K562 (cell line): ENCODE data around the gene SCYGR3. TPM values are rescaled to one million over a fixed set of nuclear protein-coding genes. Genes with fewer than 3 reads are reported as not detected.

ENCODE experiments used
- ATAC-seq: fragments of 200-7000 bp; cut with Tn5 transposase; 3 replicates; pipeline ENCODE4 v1.9.1; 2020; ENCODE audit warnings: moderate library complexity
- BruUV-seq: library from RNA; stranded (reverse); fragments of 400-500 nt; replicated peaks from 2 replicates; lab custom pipeline; 2021; lab: Mats Ljungman, UMichigan
- CTCF ChIA-PET: fragments of 300-600 bp; formaldehyde crosslinking; extraction: SDS; loops from one replicate; lab custom pipeline; 2021; ENCODE audit warnings: low intra/inter-chr PET ratio; lab: Yijun Ruan, JAX
- POLR2A ChIA-PET: fragments of 300-600, 350-650 bp; sonication (Branson Sonifier 250); formaldehyde crosslinking; extraction: SDS; loops from one replicate; lab custom pipeline; 2021; ENCODE audit warnings: antibody characterized with exemption, inconsistent platforms; lab: Yijun Ruan, JAX
- DNase-seq, 4 experiments: peaks; one replicate each; pipeline versions ENCODE4 v3.0.0 to v3.0.0-alpha.2; 2011 to 2018; ENCODE audit warnings: low spot score in 3 of 4, mixed read lengths in 3 of 4; ENCODE audit errors: extremely low read depth in 1 of 4
- FAIRE-seq: peaks from 2 replicates; lab custom pipeline; 2011; peaks lifted over from hg19 to GRCh38; lab: Jason Lieb, UNC
- H2AFZ ChIP-seq: 2 replicates; pipeline ENCODE4 v1.6.0; 2011; ENCODE audit warnings: low read depth, low read length, control low read depth, inconsistent platforms
- H3K27ac ChIP-seq: fragments of 200-600 bp; 3 replicates; pipeline ENCODE4 v1.8.0; 2011; ENCODE audit warnings: low read depth, mild to moderate bottlenecking, control low read depth, inconsistent platforms, low read length, moderate library complexity, mixed read lengths; ENCODE audit errors: extremely low read depth
- H3K27me3 ChIP-seq, 2 experiments: fragments of 300-600 bp in 1 of 2; 2 replicates in 1 of 2; 3 replicates in 1 of 2; pipeline versions ENCODE4 v1.6.0 to v1.8.0; 2011; ENCODE audit warnings: inconsistent platforms in 2 of 2, low read length in 2 of 2, mild to moderate bottlenecking in 1 of 2, mixed read lengths in 1 of 2, moderate library complexity in 1 of 2; ENCODE audit not compliant: control insufficient read depth in 2 of 2, insufficient read depth in 2 of 2
- H3K36me3 ChIP-seq: fragments of 300-600 bp; 3 replicates; pipeline ENCODE4 v1.8.0; 2011; ENCODE audit warnings: mild to moderate bottlenecking, low read length, inconsistent platforms; ENCODE audit not compliant: control insufficient read depth, insufficient read depth
- H3K4me1 ChIP-seq, 2 experiments: fragments of 200-600 bp in 1 of 2; replicated peaks in 1 of 2; 2 replicates in 1 of 2; 3 replicates in 1 of 2; pipeline versions ENCODE4 v1.5.1 to v1.8.0; 2011; ENCODE audit warnings: inconsistent platforms in 2 of 2, low read length in 2 of 2, mild to moderate bottlenecking in 1 of 2, mixed read lengths in 1 of 2, moderate library complexity in 1 of 2; ENCODE audit not compliant: control insufficient read depth in 2 of 2, insufficient read depth in 2 of 2
- H3K4me2 ChIP-seq: 2 replicates; pipeline ENCODE4 v1.6.1; 2011; ENCODE audit warnings: low read length, control low read depth, inconsistent platforms, mixed read lengths; ENCODE audit not compliant: insufficient read depth
- H3K4me3 ChIP-seq: fragments of 200-600 bp; sonication (generic), shearing (Covaris generic); 2 replicates; pipeline ENCODE4 v1.5.1; 2016; ENCODE audit warnings: control low read depth, inconsistent platforms
- H3K79me2 ChIP-seq: fragments of 200-600 bp; 3 replicates; pipeline ENCODE4 v1.8.0; 2011; ENCODE audit warnings: low read length, inconsistent platforms; ENCODE audit not compliant: control insufficient read depth, insufficient read depth
- H3K9ac ChIP-seq, 2 experiments: 2 replicates each; pipeline versions ENCODE4 v1.6.0 to v1.6.1; 2011; ENCODE audit warnings: low read depth in 2 of 2, low read length in 2 of 2, control low read depth in 1 of 2, inconsistent platforms in 1 of 2, mild to moderate bottlenecking in 1 of 2, mixed read lengths in 1 of 2; ENCODE audit not compliant: insufficient read depth in 1 of 2
- H3K9me1 ChIP-seq: one replicate; pipeline ENCODE4 v1.6.0; 2011; ENCODE audit warnings: inconsistent platforms, mild to moderate bottlenecking, low read length, moderate library complexity; ENCODE audit not compliant: control insufficient read depth, insufficient read depth
- H3K9me3 ChIP-seq: replicated peaks from 2 replicates; pipeline ENCODE4 v1.5.1; 2011; ENCODE audit warnings: low read depth, low read length, inconsistent platforms; ENCODE audit not compliant: control insufficient read depth, insufficient read depth
- H4K20me1 ChIP-seq: replicated peaks from 2 replicates; pipeline ENCODE4 v1.6.1; 2011; ENCODE audit warnings: low read length, inconsistent platforms, mixed read lengths; ENCODE audit not compliant: control insufficient read depth, insufficient read depth
- IFI16 ChIP-seq: fragments of 250-450 bp; sonication (Bioruptor Pico); IDR thresholded peaks from 2 replicates; pipeline ENCODE4 v2.1.2; 2022; ENCODE audit warnings: mild to moderate bottlenecking, inconsistent platforms
- MCM3 ChIP-seq: fragments of 450-650 bp; IDR thresholded peaks from 2 replicates; pipeline ENCODE4 v1.6.1; 2016
- MYBL2 ChIP-seq, 2 experiments: fragments of 450-650 bp in 1 of 2; sonication (generic) in 1 of 2; formaldehyde crosslinking in 1 of 2; IDR thresholded peaks; 2 replicates each; pipeline versions ENCODE4 v1.6.1 to v1.8.1; 2017 to 2022; ENCODE audit warnings: borderline replicate concordance in 1 of 2, inconsistent platforms in 1 of 2, low read depth in 1 of 2, mild to moderate bottlenecking in 1 of 2, missing genetic modification reagents in 1 of 2, moderate library complexity in 1 of 2
- RFX7 ChIP-seq: fragments of 250-450 bp; sonication (Bioruptor Pico); IDR thresholded peaks from 2 replicates; pipeline ENCODE4 v1.5.1; 2021; ENCODE audit warnings: mild to moderate bottlenecking
- SMARCE1 ChIP-seq: fragments of 450-650 bp; IDR thresholded peaks from 2 replicates; pipeline ENCODE4 v1.7.1; 2016; ENCODE audit warnings: mild to moderate bottlenecking
- SRF ChIP-seq, 2 experiments: fragments of 250-450, 450-650 bp in 1 of 2; sonication (Bioruptor Pico) in 1 of 2; sonication (generic) in 1 of 2; formaldehyde crosslinking; IDR thresholded peaks; 2 replicates each; pipeline versions ENCODE4 v1.5.0 to v1.5.1; 2020 to 2022; ENCODE audit warnings: mild to moderate bottlenecking in 1 of 2, missing genetic modification reagents in 1 of 2
- WGBS: fragments of 100-300 bp; shearing (Covaris generic); methylation state at CpG from one replicate; pipeline ENCODE4 v1.1.6; 2016; ENCODE audit warnings: low coverage, mixed read lengths; ENCODE audit not compliant: insufficient coverage; ENCODE audit errors: missing lambda C conversion rate; 5-methylcytosine and 5-hydroxymethylcytosine counted together
- in situ Hi-C: fragments of 300-500 bp; cut with MboI; formaldehyde crosslinking; loops from 4 replicates; pipeline ENCODE4 v1.15.0; 2018; ENCODE audit warnings: inconsistent platforms, mixed read lengths
- intact Hi-C: fragments of 100-400 bp; cut with micrococcal nuclease; formaldehyde crosslinking; loops from 2 replicates; pipeline ENCODE4 v1.14.2; 2022
- polyA plus RNA-seq, 8 experiments: library from polyadenylated mRNA; depleted of rRNA in 4 of 8; stranded (reverse) in 5 of 8; unstranded in 3 of 8; fragments of >200 nt; fragmentation: Nextera tagmentation in 2 of 8; fragmentation: Illumina TruSeq in 1 of 8; extraction: Ambion mirVana in 2 of 8; extraction: Trizol in 1 of 8; gene quantifications; 2 replicates each; pipeline versions ENCODE4 v1.2.1 to v1.2.3, GENCODE V29; 2011 to 2014; ENCODE audit warnings: inconsistent platforms in 1 of 8, missing spikeins in 1 of 8
- total RNA-seq, 7 experiments: library from RNA; depleted of rRNA in 6 of 7; stranded (reverse); fragments of >200 nt in 6 of 7; fragmentation: Illumina TruSeq in 2 of 7; extraction: Trizol in 2 of 7; gene quantifications; 2 replicates each; pipeline versions ENCODE4 v1.2.1 to v1.2.3, GENCODE V29; 2011 to 2021; ENCODE audit warnings: low replicate concordance in 1 of 7
- TF ChIP-seq, protein P1 (sequence below): fragments of 450-650 bp; IDR thresholded peaks from 2 replicates; pipeline ENCODE4 v1.6.1; 2017; ENCODE audit warnings: mild to moderate bottlenecking, moderate library complexity
- TF ChIP-seq, protein P2 (sequence below): fragments of 250-450 bp; sonication (Bioruptor Pico); IDR thresholded peaks from 2 replicates; pipeline ENCODE4 v1.9.0; 2021; ENCODE audit warnings: mild to moderate bottlenecking

Gene SCYGR3
- total and polyA plus RNA-seq, 9 of the 15 experiments (the other 6 are each of a cell fraction or from before 2014, with no cell fraction given), result not detected

DNA sequence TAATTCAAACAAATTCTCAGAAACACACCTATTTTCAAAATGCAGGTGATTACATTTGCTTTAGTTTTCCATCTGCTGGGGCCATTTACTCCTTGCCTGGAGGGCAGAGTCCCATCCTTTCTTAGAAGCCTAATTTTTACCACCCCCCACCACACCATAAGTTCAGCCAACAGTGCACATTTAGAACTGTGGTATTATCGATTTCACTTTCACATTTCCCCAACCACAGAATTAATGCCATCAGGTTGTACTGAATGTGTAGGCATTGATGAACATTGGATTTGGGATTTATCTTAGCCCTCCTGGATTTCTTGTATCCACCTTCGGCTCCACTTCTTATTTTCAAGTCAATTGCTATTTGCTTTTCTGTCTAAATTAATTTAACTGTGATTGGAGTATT lies 4.5 kb downstream of the SCYGR3 start:
- no peaks in the 10 kb centered on the region for H4K20me1 ChIP-seq
- H3K79me2 ChIP-seq, result no peaks in the 10 kb centered on the region
- no peak for ATAC-seq
- FAIRE-seq, result no peak
- H3K9me3 ChIP-seq, result no peaks in the 10 kb centered on the region
- DNase-seq, result no peak
- H3K4me3 ChIP-seq, result no peak overlapping the region
- 0% methylated on average over 2 of the region's 2 CpGs for WGBS
- BruUV-seq, result no TSS peak
- no peaks in the 10 kb centered on the region for H3K4me1 ChIP-seq
- no peak overlapping the region for H2AFZ ChIP-seq
- ChIA-PET POLR2A (interaction anchor here (0.6 kb wide), 1 partner anchor 209 kb away, joined by 3 read pairs; no protein-coding TSS in a partner anchor), CTCF (no interaction called here)
- no peak overlapping the region for H3K27ac ChIP-seq
- H3K9ac ChIP-seq, result no peak overlapping the region
- no peak overlapping the region for H3K4me2 ChIP-seq
- H3K36me3 ChIP-seq, result no peaks in the 10 kb centered on the region
- intact Hi-C loops (no loop called here), in situ Hi-C loops (no loop called here)
- TF ChIP-seq RFX7 (CRISPR knock-in tag), result no peak
- TF ChIP-seq, protein P1, sequence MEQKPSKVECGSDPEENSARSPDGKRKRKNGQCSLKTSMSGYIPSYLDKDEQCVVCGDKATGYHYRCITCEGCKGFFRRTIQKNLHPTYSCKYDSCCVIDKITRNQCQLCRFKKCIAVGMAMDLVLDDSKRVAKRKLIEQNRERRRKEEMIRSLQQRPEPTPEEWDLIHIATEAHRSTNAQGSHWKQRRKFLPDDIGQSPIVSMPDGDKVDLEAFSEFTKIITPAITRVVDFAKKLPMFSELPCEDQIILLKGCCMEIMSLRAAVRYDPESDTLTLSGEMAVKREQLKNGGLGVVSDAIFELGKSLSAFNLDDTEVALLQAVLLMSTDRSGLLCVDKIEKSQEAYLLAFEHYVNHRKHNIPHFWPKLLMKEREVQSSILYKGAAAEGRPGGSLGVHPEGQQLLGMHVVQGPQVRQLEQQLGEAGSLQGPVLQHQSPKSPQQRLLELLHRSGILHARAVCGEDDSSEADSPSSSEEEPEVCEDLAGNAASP, result no peak
- no peak for TF ChIP-seq MYBL2 (IDR thresholded peaks at IDR 0.05; ENCODE audit: low read depth)
- TF ChIP-seq MYBL2 (CRISPR knock-in tag; IDR thresholded peaks at IDR 0.05; ENCODE audit: borderline replicate concordance), result no peak
- no peak for TF ChIP-seq IFI16 (CRISPR knock-in tag)
- TF ChIP-seq MCM3, result no peak
- TF ChIP-seq SMARCE1, result no peak
- TF ChIP-seq, protein P2, sequence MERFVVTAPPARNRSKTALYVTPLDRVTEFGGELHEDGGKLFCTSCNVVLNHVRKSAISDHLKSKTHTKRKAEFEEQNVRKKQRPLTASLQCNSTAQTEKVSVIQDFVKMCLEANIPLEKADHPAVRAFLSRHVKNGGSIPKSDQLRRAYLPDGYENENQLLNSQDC, result no peak
- TF ChIP-seq SRF (CRISPR knock-in tag; IDR thresholded peaks at IDR 0.05), result no peak
- peaks cover 0 to 17% of the 10 kb centered on the region in 2 experiments; a peak in 2 of 5 replicates for H3K27me3 ChIP-seq
- H3K9me1 ChIP-seq, result no peaks in the 10 kb centered on the region
